NCI-H510A (cell line): Measurements from ENCODE around the gene LHX4.

Experiments used
- DNase-seq: peaks from one replicate; lab custom pipeline; 2025; lab: John Stamatoyannopoulos, UW

LHX4 gene

DNA sequence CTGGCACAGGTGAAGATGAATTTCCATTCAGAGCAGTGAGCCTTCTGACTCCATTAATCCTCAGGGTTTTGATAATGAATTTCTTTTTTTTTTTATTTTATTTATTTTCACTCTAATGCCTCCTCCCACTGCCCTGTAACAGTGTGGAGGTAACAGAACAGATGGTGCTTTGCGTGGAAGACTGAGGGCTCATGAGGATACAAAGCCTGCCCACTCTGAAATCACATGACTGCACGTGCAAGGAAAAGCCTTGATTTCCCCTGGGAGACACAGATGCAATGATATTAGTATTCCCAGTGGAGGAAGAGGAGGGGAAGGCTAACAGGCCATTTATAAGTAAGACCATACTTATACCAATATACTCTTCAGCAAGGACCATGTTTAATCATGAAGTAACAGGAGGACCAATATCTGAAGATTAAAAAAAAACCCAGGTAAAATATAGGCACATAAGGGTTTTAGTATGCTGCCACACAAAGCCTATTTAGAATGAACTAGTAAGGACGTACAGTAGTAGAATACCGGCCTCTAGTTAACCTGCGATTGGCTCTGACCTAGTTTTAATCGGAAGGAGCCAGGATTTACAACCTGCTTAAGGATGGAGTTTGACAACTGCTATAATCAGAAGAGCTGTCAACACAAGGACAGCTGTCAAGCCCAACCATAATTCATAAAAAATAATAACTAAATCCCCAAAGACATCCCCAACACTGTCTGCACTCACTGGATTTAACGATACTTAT is 69.6 kb downstream of the LHX4 start:
- no peak for DNase-seq

GRCh38 chr1:180301135-180301742 is 71.2 kb downstream of the LHX4 start:
- no peak for DNase-seq

DNA sequence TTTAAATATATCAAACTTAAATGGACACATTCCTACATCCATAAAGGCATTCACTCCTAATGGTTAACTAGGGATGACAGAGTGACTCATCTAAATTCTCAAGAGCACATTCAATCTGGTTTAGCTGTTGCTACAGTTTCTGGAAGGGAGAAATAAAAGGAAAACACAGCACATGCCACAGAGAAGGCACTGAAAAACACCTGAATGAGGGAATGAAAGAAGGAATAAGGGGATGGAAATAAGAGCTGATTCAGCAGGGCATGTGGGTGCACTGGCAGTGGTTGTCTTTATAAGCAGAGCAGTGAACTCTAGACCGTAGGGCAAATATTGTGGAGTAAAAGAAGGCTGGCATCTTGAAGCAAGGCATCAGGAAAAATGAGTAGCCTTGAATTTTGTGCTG is 79.3 kb downstream of the LHX4 start:
- DNase-seq = no peak

GRCh38 chr1:180310095-180310494 is 80.0 kb downstream of the LHX4 start:
- no peak for DNase-seq

- no peak for DNase-seq
These were observed 81.1 kb downstream of the LHX4 start for GRCh38 chr1:180311011-180311730.

- no peak for DNase-seq
These were observed 82.9 kb downstream of the LHX4 start for GRCh38 chr1:180312926-180313325.

GRCh38 chr1:180327089-180327488 is 97.0 kb downstream of the LHX4 start:
- no peak for DNase-seq
